NCI-H1048 (cell line): Measurements from ENCODE around the gene PRIMPOL.

Experiments used
- DNase-seq: peaks from one replicate; lab custom pipeline; 2025; lab: John Stamatoyannopoulos, UW

The PRIMPOL gene

DNA sequence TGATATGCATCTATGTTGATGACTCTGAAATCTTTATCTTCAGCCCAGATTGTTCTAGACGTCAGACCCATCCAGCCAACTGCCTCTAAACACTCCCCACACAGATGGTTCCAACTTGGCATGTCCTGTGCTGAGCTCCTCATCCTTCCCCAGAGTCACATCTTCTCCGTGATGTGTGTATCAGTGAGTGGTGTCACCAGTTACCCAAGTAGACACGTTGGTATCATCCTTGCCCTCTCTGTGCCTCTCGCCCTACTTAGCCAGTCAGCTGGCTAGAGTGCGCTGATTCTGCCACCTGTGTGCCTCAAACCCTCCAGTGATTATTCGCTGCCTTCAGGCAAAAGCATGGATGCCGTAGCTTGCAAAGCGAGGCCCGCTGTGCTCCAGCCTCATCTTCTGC lies 18.6 kb downstream of the PRIMPOL start:
- no peak for DNase-seq

DNA sequence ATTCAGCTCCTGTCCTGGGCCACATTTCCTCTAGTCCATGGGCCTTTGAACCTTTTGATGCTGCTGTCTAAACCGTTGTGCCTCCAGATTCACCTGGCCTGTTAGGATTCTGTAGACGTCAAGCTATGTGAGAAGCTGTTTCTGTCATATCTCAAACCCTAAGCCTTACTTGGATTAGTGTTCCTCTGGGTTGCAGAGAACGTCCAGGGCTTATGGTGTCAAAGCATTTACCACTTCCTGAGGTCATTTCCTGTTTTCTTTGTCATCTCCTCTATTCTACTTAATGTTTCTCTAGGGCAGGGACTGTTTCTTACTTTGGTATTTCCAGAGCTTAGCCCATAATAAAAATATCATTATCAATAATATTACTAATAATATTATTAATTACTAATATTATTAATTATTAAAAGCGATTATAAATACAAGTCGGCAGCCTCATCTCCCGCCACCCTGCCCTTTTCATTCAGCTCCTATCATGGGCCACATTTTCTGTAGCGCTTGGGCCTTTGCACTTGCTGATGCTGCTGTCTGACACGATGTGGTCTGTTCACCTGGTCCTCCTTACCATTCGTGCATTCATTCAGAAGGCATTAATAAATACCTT lies 19.1 kb downstream of the PRIMPOL start:
- no peak for DNase-seq

DNA sequence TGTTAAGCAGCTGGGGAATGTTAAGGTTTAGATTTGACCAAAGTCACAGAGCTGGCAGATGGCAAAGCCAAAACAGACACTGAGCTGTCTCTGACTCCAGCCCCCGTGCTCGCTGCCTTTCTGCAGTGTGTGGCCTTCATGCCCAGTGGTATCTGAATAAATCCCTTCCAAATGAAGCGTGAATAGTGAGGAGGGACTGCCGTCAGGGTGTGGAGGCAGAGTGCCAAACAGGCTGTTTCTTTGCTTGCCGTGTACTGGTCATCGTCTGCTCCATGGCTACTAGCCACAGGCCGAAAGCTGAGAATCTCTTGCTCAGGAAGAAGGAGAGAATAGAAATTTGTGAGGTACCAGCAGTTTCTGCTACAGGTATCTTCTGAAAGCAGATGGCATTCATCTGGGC lies 19.7 kb downstream of the PRIMPOL start:
- no peak for DNase-seq

DNA sequence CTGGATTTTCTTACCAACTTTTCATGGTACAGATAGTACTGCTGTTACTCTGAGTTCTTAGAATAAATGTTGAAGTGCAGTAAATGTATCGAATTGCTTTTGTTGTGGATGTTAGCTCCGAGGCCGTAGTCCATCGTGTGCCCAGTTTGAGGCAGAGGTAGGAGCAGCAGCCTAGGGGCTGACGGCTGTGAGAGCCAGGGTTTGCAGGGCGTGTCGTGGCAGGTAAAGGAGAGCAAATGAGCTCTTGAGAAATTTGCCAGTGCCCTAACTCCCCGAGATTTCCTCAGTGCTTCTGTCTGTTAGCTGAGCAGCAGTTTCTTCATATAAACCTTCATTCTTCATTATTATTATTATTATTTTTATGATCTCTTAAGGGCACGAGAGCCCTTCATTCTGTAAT lies 21.6 kb downstream of the PRIMPOL start:
- no peak for DNase-seq

DNA sequence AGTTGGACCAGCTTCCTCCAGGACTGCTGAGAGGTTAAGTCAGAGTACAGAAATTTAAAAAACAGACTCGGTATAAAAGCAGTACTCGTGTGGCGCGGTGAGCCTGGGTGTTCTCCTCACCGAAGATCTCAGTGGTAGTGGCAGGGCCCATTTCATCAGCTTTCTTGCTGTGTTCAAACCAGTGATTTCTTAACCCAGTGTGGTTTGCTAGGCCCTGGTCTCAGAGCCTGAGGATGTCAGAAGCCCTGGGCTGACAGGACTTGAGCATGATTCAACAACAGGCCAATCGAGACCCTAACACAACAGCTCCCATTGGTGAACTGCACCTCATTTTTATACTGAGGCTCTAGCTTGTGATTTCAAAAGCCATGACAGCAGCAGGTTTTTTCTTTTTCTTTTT lies 23.2 kb downstream of the PRIMPOL start:
- DNase-seq = no peak

DNA sequence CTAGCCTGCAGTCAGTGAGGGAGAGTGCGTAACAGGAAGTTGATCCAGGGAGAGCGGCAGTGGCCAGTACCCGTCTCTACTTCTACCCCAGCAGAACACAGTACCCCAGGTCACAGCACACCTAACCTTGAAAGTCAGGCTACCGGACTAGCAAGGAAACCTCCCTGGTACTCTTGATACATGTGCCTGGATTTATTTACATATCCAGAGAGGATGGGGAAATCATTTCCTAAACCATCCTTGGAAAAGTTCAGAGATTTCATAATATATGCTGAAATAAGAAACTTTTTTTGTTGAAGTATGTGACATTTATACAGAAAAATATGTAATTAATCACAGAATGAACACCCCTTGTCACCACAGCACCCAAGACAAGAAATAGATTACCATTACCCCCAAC lies 24.5 kb downstream of the PRIMPOL start:
- DNase-seq = no peak

DNA sequence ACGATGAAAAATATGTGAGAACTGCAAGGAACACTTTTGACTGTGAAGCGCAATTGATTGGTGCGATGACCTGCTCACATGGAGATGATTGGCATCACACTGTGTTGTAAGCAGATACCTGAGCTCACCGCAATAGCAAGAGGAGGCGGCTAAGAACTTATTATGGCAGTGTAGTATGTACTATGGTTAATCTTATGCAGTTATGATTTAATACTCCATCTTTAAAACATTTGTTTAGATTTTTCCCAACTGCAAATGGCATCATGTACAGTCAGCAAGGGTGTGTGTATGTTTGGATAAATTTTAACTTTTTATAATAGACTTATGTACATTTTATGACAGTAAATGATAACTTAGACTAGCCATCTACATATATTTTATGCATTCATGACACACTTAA lies 25.5 kb downstream of the PRIMPOL start:
- no peak for DNase-seq

DNA sequence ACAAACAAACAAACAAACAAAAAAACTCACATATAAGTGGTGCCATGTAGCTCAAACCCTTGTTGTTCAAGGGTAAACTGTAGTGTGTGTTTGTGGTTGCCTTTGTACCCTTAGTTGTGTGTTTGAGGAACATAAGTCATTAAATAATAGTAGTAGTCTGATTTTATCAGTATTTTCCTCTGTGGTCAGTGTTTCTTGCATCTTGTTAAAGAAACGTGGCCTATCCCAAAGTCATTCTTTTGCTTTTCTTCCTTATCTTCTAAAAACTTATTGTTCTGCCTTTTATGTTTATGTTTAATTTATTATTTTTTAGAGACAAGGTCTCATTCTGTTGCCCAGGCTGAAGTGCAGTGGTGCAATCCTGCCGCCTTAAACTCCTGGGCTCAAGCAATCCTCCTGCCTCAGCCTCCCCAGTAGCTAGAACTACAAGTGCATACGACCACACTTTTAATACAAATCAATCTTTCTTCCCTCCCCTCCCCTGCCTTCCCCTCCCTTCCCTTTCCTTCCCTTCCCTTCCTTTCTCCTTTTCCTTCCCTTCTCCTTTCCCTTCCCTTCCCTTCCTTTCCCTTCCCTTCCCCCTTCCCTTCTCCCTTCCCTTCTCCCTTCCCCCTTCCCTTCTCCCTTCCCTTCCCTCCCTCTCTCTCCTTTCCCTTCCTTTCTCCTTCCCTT lies 26.4 kb downstream of the PRIMPOL start:
- no peak for DNase-seq

DNA sequence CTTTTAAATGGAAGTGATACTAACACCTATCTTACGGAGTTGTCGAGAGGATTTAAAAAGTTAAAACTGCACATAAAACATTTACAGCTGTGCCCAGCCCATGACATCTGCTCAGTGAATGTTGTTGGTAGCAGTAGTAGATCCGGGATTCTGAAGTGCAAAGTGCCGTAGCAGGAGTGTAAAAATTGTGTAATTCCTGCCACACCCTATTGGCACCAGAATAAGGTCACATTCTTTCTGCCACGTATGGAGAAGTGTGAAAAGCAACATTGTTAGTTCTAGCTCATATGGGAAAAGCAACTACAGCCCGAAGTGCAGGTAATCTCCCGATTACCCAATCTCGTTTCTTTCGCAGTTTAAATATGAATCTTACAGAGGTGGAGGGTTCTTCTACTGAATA lies 31.2 kb downstream of the PRIMPOL start:
- no peak for DNase-seq

DNA sequence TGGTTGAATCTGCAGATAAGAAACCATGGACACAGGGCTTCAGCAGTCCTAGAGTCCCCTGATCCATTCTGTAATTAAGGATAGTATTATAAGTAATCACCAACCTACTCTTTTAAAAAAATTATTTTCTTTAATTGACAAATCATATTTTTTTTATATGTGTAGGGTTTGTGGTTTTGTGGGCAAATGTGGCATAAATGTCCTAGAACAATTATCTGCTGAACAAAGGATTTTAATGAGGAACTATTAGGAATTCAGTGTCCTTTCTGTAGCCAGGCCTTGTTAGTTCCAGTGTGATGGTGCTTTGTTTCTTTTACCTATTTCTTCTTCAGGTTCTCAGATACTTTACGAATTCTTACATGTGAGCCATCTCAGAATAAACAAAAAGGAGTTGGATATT lies 32.4 kb downstream of the PRIMPOL start:
- DNase-seq = no peak

DNA sequence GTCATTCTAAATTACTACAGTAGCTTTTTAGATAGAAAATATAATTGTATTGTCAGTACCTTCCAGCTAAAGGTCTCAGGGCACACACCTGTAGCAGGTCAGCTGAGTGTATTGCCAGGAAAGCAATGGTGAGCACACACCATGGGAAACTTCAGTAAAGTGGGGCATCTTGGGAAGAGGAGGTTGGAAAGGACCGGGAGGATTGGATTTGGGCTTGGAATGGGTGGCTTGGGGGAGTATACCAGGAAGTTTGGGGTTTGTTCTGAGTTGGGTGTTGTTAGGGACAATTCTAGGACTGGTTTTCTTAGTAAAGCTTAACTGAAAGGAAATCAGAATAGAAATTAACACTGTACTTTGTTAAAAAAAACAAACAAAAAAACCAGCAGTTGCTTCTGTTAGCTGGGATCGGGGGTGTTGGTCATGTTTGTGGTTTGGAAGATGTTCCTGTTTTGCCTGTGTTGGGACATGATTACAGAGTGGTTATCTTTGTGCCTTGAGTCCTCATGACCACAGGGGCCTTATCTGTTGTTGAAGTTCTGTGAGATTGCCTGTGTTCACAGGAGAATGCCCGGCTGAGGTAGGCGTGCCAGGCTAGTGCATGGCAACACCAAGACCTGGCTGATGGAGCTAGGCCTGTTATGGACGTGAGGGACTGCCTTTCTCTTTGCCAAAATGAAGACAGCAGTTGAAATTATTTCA lies 35.1 kb downstream of the PRIMPOL start:
- no peak for DNase-seq

DNA sequence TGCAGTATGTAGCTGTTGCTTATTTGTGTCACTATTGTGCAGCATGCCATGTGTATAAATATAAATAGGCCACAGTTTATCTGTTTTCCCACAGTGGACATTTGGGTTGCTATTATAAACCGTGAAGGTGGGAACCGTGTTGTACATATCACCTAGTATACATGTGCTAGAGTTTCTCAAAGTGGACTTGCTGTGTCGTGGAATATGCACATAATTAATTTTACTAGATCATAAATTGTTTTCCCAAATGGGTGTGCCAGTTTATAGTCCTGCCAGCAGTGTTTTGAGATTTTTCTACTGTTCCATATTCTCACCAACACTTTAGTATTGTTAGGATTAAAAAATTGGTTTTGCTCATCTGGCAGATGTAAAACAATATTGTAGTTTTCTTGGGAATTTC lies 38.5 kb downstream of the PRIMPOL start:
- DNase-seq = no peak

DNA sequence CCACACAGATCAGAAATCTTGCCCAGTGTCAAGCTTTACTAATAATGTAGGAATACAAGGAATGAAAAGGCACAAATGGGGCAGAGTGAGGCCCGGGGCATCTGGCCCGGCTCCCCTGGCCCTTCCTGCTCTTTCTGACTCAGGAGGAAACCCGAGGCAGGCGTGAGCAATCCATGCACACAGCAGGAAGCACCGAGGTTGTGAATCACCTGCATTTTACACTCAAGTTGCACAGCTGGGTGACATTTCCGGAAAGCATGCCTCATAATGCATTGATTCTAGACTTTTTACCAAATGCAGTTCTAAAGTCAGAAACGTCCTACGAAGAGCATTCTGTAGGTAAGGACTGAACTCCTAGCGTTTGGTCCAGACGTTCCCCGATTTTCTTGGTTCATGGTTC lies 38.9 kb downstream of the PRIMPOL start:
- DNase-seq = no peak

DNA sequence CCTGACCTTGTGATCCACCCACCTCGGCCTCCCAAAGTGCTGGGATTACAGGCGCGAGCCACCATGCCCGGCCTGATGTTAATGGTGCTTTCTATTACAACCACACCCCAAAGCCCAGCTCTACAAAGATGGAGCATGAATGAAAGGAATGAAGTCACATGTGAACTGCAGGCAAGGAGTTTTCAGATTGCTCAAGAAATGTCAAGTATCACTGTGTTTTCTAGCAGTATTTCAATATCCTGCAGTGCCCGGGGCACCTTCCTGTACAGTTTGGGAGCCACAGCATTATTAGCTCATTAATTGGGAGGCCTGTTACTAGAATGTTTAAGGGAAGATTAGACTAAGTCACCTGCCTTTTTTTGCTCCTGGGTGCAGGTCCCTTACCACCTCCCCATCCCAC lies 40.1 kb downstream of the PRIMPOL start:
- DNase-seq = no peak

DNA sequence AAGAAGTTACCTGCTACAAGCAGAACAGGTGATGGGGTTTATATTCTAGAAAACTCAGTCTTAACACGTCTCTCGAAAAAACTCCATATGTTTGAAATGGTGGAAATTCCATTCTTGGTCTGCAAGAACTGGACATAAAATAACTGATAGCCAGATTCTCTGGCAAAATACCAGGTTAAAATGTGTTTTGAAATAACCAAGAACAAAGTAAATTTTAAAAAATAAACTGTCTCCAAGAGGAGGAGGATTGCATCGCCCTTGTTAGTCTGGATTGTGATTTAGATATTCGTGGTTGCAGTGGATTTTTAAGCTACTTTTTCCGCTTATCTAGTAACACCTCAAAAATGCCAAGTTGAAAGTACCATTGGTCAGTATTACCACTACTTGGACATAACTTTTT lies 43.5 kb downstream of the PRIMPOL start:
- DNase-seq = no peak

DNA sequence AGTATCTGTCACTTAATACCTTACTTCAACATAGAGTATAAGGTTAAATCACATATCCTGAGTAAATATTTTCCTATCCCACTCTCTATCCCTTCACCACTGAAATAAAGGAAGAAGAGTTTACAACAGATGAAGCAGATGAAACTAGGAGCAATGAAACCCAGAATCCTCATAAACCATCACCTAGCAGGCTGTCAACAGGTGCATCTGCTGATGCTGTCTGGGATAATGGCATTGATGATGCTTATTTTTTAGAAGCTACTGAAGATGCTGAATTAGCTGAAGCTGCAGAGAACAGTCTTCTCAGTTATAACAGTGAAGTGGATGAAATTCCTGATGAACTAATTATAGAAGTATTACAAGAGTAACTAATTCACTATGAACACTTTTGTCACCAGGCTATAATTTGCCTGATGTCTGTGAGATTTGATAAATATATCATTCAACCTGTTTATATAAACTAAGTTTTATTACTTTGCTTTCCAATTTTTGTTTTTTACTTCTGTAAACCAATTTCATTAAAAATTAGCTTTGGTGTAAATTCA lies 44.9 kb downstream of the PRIMPOL start:
- no peak for DNase-seq

DNA sequence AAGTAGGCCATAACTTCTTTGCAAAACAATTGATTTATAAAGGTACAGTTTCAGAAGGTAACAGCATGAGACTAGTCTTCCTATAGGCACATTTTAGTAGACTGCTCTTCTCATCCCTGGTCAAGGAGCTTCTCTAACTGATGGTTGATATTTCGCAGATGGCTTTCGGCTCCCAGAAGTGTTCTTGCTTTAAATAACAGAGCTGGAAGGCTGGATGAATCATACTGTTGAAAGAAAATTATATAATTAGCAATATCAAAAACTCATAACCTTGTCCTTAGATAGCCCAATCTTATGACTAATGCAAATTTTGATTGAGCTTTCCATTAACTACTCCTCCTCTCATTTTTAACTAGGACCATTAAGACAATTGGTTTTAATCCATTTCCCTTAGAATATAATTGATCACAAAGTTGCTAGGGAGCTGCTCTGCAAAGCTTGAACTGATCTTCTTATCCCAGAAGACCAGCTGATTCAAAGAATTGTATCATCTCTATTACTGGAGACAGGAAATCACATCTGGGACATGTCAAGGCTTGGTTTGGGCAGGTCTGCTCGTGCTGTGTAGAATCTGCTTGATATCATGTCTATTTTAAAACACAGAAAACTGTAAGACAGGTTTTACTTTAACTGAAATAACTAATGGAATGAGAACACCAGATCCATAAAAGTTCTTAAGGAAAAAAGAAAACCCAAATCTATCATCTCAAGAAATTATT lies 45.8 kb downstream of the PRIMPOL start:
- DNase-seq = no peak

DNA sequence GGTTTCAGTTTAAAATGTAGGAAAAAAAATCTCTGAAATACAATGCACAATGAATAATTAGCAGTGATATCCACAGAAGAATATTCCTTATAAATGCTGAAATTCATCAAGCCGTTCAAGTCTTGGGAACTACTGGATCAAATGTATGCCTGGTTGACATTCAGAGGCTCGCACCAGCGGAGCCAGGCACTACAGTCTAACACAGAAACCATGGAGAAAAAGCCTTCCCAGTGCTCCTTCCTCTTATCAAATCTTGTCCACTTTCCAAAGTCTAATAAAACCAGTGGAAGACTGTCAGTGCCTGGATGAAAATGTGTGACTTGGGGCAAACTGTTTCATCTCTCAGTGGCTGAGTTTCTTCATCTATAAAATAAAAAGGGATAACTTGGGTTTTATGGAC lies 48.4 kb downstream of the PRIMPOL start:
- DNase-seq = no peak

DNA sequence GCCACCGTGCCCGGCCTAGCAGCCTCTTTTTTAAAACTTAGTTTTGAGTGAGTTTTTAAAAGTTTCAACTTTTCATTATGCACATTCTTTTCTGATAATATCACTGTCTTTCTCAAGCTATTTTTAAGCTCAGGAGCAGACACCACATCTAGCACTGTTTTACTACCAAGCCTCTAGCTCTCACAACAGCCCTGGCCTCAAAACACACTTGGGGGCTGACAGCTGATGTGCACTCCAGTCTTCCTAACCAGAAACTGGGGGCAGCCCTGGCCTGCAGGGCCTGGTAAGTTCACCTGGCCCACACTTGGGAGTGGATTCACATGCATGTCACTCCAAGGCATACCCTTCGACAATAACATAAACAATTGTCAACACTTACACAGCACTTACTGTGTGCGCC lies 50.4 kb downstream of the PRIMPOL start:
- DNase-seq = no peak

DNA sequence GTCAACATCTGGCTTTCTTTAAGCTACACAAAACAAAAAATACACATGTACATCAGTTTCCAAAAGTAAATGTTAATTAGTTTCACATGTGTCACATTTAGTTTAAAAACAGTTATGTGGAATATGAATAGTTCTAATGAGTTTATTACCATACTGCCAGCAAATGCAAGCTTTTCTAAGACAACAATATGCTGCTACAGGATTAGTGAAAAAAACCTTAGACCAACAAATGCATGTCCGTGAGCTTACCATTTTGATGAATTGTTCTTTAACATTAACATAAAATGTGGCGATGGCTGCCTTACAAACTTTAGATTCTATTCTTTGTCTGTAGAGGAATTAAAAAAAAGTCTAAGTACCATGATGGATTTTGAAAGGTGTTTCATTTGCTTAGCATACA lies 52.6 kb downstream of the PRIMPOL start:
- DNase-seq = no peak

DNA sequence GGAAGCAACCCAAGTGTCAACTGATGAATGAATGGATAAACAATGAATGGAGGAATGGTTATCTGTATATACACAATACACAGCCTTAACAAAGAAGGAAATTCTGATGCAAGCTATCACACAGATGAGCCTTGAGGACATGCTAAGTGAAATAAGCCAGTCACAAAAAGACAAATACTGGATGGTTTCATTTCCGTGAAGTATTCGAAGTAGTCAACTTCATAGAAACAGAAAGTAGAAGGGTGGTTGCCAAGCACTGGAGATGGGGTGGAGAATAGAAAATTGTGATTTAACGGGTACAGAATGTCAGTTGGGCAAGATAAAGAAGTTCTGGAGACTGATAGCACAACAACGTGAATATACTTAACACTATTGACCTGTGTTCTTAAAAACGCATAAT lies 56.2 kb downstream of the PRIMPOL start:
- DNase-seq = no peak

DNA sequence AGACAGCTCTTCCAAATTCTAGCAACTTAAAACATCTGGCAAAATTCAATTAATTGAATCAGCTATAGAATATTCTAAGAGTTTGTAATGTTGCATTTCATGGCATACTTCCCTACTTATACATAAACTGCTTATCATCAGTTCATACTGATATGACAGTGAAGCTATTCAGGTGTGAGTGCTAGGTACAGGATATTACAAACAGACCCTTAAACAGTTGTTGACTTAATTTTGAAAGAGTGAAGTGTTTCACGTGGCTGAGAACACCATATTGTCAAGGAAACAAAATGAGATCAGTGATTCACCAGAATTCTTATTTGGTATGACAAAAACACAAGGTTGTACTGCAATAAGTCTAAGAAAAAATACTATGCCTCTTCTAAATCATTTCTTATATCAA lies 56.9 kb downstream of the PRIMPOL start:
- no peak for DNase-seq

DNA sequence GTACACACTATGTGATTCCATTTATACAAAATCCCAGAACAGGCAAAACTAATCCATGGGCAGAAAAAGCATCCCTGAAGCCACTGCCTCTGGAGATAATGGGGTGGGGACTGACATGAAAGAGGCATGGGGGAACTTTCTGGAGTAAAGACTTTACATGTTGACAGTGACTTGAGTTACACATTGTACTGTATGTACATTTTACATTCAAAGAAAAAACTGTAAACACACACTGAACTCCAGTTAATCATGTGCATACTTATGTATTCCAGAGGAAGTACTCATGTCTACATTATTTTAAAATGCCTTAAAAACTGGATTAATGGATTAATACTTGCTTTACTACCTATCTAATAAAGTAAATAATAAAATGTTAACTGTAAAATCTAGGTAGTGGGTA lies 62.8 kb downstream of the PRIMPOL start:
- DNase-seq = no peak
